Skeletal muscle satellite cell (primary cell): ENCODE measurements around the gene EHMT1.
"Not testable (repeated sequence)": the region's sequence is repeated elsewhere in the genome, so short reads cannot be mapped to it uniquely, and the experiment has no call there.

Source experiments
- H3K27me3 ChIP-seq: 2 replicates; pipeline ENCODE4 v1.7.0; 2013; ENCODE audit warnings: low read length; ENCODE audit not compliant: control insufficient read depth, insufficient read depth
- H3K36me3 ChIP-seq: 2 replicates; pipeline ENCODE4 v1.7.0; 2013; ENCODE audit warnings: mild to moderate bottlenecking, control low read depth, low read length; ENCODE audit not compliant: insufficient read depth
- H3K4me1 ChIP-seq: 2 replicates; pipeline ENCODE4 v1.7.0; 2013; ENCODE audit warnings: low read length; ENCODE audit not compliant: control insufficient read depth, insufficient read depth
- H3K4me2 ChIP-seq: 2 replicates; pipeline ENCODE4 v1.7.0; 2013; ENCODE audit warnings: mild to moderate bottlenecking, low read length
- H3K4me3 ChIP-seq: 2 replicates; pipeline ENCODE4 v1.7.0; 2013; ENCODE audit warnings: low read length
- H3K9ac ChIP-seq: 2 replicates; pipeline ENCODE4 v1.7.0; 2013; ENCODE audit warnings: mild to moderate bottlenecking, low read depth, low read length, moderate library complexity
- H3K9me3 ChIP-seq: replicated peaks from 2 replicates; pipeline ENCODE4 v1.7.0; 2013; ENCODE audit warnings: mild to moderate bottlenecking, control low read depth, low read length

Gene EHMT1

DNA sequence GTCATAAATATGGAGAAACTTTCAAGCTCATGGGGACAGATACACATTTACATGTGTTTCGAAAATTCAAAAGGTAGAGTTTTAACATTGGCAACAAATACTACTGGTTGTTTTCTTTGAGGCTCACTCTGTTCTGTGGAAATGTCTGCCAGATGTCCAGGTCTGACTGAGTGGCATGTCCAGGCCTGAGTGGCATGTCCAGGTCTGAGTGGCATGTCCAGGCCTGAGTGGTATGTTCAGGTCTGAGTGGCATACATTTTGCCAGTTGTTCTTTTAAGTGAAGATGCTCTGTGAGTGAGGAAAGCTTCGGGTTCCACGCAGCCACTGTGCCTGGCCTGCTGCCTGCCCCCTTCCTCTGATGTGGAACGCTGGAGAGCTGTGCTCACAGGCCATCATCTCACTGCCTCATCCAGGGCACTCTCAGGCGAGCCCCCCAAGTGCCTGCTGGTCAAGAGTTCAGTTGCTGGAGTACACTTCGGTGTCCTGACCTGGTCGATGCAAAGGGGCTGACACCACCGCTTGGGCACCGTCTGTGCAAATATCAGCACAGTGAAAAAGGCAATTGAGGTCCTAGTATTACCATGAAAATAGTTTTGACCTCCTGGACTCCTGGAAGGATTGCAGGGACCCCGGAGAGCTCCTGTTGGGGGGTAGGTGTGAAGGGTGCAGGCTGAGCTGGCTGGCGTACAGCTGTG, 89.9 kb downstream of the EHMT1 start:
- Histone ChIP-seq H3K27me3 (no peaks in the 10 kb centered on the region), H3K9ac (no peak overlapping the region), H3K9me3 (no peaks in the 10 kb centered on the region), H3K4me1 (peaks cover 3% of the 10 kb centered on the region), H3K4me2 (no peak overlapping the region), H3K4me3 (no peak overlapping the region), H3K36me3 (peaks cover 17% of the 10 kb centered on the region)

DNA sequence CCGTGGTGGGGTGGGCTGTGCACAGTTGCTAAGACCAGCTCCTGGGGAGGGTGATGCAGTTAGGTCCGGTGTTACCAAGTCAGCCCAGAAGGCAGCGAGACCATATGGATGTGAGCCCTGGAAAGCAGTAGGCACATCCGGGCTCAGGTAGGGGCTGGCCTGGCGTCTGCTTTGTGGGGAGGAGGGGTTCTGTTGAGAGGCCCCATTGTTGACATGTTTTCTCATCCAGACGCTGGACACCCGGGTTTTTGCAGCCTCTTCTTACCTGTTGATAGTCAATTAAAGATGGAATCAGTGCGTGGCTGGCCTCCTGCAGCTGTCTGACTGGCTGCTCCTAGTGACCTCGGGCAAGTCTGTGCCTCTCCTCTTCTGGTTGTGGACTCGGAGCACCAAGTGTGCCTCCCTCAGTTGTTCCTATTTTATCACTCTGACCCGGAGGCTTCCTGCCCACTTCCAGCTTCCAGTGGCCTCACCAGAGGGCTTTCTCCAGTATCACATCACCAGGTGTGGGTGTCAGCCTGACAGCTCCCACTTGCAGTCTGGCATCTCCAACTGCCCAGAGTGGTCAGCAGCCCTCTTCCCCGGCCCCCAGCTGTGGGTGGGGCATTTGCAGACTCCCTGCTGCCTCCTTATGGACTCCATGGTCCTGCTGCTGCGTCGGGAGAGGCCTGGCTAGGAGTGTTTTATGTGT, 90.8 kb downstream of the EHMT1 start:
- Histone ChIP-seq H3K36me3 (peaks cover 17% of the 10 kb centered on the region), H3K4me3 (no peak overlapping the region), H3K4me2 (no peak overlapping the region), H3K9ac (no peak overlapping the region), H3K27me3 (no peaks in the 10 kb centered on the region), H3K9me3 (no peaks in the 10 kb centered on the region), H3K4me1 (peaks cover 3% of the 10 kb centered on the region)

GRCh38 chr9:137710704-137711103, 91.9 kb downstream of the EHMT1 start:
- Histone ChIP-seq H3K9me3 (no peaks in the 10 kb centered on the region), H3K4me3 (no peak overlapping the region), H3K4me1 (peaks cover 3% of the 10 kb centered on the region), H3K27me3 (no peaks in the 10 kb centered on the region), H3K36me3 (peaks cover 26% of the 10 kb centered on the region), H3K9ac (no peak overlapping the region), H3K4me2 (no peak overlapping the region)

- Histone ChIP-seq H3K4me1 (peaks cover 3% of the 10 kb centered on the region), H3K4me2 (no peak overlapping the region), H3K9me3 (no peaks in the 10 kb centered on the region), H3K4me3 (no peak overlapping the region), H3K36me3 (peaks cover 30% of the 10 kb centered on the region), H3K9ac (no peak overlapping the region), H3K27me3 (no peaks in the 10 kb centered on the region)
Measured at GRCh38 chr9:137711678-137712105, 92.9 kb downstream of the EHMT1 start.

DNA sequence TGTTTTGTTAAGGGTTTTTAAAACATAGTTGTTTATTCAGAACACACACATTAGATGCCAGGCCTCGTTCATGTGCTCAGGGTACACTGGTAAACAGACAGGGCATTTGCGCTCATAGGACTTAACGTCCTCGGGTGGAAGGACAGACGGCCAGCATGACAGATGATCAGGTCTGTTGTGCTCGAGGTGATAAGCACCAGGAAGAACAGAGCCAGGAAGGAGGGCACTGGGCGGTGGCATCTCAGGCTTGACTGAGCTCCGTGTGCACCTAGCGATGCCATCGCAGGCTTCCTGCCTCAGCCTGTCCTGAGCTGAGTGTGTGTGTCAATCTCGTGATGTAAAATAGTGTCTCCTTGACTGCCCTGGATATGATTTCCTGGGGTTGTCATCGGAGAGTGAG, 96.5 kb downstream of the EHMT1 start:
- no peak overlapping the region for H3K9ac ChIP-seq
- H3K27me3 ChIP-seq = no peaks in the 10 kb centered on the region
- no peaks in the 10 kb centered on the region for H3K4me1 ChIP-seq
- H3K9me3 ChIP-seq = no peaks in the 10 kb centered on the region
- no peak overlapping the region for H3K4me3 ChIP-seq
- H3K4me2 ChIP-seq = no peak overlapping the region
- H3K36me3 ChIP-seq = peaks cover 36% of the 10 kb centered on the region

- H3K4me2 ChIP-seq, H3K4me3 ChIP-seq, H3K9me3 ChIP-seq, H3K4me1 ChIP-seq, H3K9ac ChIP-seq, H3K27me3 ChIP-seq: not testable (repeated sequence)
- H3K36me3 ChIP-seq = peaks cover 35% of the 10 kb centered on the region
Measured at GRCh38 chr9:137715866-137716693, 97.3 kb downstream of the EHMT1 start.

DNA sequence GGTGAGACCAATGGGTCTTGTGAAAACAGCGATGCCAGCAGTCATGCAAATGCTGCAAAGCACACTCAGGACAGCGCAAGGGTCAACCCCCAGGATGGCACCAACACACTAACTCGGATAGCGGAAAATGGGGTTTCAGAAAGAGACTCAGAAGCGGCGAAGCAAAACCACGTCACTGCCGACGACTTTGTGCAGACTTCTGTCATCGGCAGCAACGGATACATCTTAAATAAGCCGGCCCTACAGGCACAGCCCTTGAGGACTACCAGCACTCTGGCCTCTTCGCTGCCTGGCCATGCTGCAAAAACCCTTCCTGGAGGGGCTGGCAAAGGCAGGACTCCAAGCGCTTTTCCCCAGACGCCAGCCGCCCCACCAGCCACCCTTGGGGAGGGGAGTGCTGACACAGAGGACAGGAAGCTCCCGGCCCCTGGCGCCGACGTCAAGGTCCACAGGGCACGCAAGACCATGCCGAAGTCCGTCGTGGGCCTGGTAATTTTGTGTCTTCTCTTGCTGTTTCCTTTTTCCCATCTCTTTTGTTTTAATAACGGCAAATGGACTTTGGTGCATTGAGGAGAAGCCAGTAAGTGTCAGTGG, 98.0 kb downstream of the EHMT1 start:
- H3K9ac ChIP-seq = no peak overlapping the region

GRCh38 chr9:137717776-137718327, 99.0 kb downstream of the EHMT1 start:
- no peaks in the 10 kb centered on the region for H3K27me3 ChIP-seq
- peaks cover 19% of the 10 kb centered on the region for H3K36me3 ChIP-seq
- no peak overlapping the region for H3K9ac ChIP-seq
- no peak overlapping the region for H3K4me2 ChIP-seq
- no peaks in the 10 kb centered on the region for H3K4me1 ChIP-seq
- H3K9me3 ChIP-seq = no peaks in the 10 kb centered on the region
- H3K4me3 ChIP-seq = no peak overlapping the region

More for the DNA sequence above, 98.0 kb downstream of the EHMT1 start:
- Histone ChIP-seq H3K4me3 (no peak overlapping the region), H3K4me2 (no peak overlapping the region), H3K9me3 (no peaks in the 10 kb centered on the region), H3K4me1 (no peaks in the 10 kb centered on the region), H3K36me3 (peaks cover 29% of the 10 kb centered on the region), H3K27me3 (no peaks in the 10 kb centered on the region)

DNA sequence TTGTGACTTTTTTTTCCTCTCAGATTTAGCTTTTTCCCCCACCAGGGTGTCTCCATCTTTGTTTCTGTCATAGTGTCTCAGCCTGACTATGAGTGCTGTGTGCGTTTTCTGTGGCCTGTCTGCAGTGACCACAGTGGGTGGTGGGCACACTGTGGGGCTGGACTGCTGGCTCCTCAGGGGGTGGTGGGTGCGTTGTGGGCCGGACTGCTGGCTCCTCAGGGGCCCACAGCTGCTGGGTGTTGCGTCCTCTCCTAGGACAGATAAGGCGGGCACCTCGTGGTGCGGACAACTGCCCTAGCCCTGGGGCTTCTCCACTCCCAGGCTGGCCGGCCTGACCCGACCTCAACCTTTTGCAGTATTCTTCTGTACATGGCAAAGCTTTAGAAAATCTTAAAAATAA, 100.4 kb downstream of the EHMT1 start:
- Histone ChIP-seq H3K9ac (no peak overlapping the region), H3K27me3 (no peaks in the 10 kb centered on the region), H3K9me3 (no peaks in the 10 kb centered on the region), H3K36me3 (peaks cover 19% of the 10 kb centered on the region), H3K4me1 (peaks cover 5% of the 10 kb centered on the region), H3K4me2 (no peak overlapping the region), H3K4me3 (no peak overlapping the region)

GRCh38 chr9:137720571-137721110, 101.8 kb downstream of the EHMT1 start:
- Histone ChIP-seq H3K4me1 (peaks cover 5% of the 10 kb centered on the region), H3K27me3 (no peaks in the 10 kb centered on the region), H3K36me3 (peaks cover 17% of the 10 kb centered on the region), H3K9ac (no peak overlapping the region), H3K4me2 (no peak overlapping the region), H3K9me3 (no peaks in the 10 kb centered on the region), H3K4me3 (no peak overlapping the region)

GRCh38 chr9:137721479-137721878, 102.7 kb downstream of the EHMT1 start:
- Histone ChIP-seq H3K9ac (no peak overlapping the region), H3K4me2 (no peak overlapping the region), H3K4me1 (peaks cover 5% of the 10 kb centered on the region)

More at GRCh38 chr9:137721479-137721878, 102.7 kb downstream of the EHMT1 start:
- Histone ChIP-seq H3K36me3 (peaks cover 15% of the 10 kb centered on the region), H3K9me3 (no peaks in the 10 kb centered on the region), H3K4me3 (no peak overlapping the region), H3K27me3 (no peaks in the 10 kb centered on the region)
